Prostate gland (tissue), 2 donors: ENCODE measurements around the gene REV3L.
"Not testable (repeated sequence)": the region's sequence is repeated elsewhere in the genome, so short reads cannot be mapped to it uniquely, and the experiment has no call there.

Experiments used
- POLR2A ChIP-seq: fragments of 450-650 bp; IDR thresholded peaks from one replicate; pipeline ENCODE4 v1.6.1; 2016; ENCODE audit warnings: antibody characterized with exemption, mild to moderate bottlenecking
- TF ChIP-seq, protein P1 (sequence below), 4 experiments: fragments of 200-600 bp in 2 of 4; fragments of 450-650 bp in 2 of 4; sonication (generic) in 2 of 4; IDR thresholded peaks; 1 replicate in 3 of 4; 2 replicates in 1 of 4; pipeline ENCODE4 v1.5.1; 2016 to 2019; ENCODE audit warnings: antibody characterized with exemption in 4 of 4, mild to moderate bottlenecking in 2 of 4, moderate library complexity in 2 of 4

- TF ChIP-seq, protein P1, sequence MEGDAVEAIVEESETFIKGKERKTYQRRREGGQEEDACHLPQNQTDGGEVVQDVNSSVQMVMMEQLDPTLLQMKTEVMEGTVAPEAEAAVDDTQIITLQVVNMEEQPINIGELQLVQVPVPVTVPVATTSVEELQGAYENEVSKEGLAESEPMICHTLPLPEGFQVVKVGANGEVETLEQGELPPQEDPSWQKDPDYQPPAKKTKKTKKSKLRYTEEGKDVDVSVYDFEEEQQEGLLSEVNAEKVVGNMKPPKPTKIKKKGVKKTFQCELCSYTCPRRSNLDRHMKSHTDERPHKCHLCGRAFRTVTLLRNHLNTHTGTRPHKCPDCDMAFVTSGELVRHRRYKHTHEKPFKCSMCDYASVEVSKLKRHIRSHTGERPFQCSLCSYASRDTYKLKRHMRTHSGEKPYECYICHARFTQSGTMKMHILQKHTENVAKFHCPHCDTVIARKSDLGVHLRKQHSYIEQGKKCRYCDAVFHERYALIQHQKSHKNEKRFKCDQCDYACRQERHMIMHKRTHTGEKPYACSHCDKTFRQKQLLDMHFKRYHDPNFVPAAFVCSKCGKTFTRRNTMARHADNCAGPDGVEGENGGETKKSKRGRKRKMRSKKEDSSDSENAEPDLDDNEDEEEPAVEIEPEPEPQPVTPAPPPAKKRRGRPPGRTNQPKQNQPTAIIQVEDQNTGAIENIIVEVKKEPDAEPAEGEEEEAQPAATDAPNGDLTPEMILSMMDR (IDR thresholded peaks at IDR 0.05): not testable (repeated sequence)
- not testable (repeated sequence) for TF ChIP-seq POLR2A
Measured at GRCh38 chr6:111290689-111291335, 192.2 kb downstream of the REV3L start.
